RPMI7951 (cell line): ENCODE data around the gene GOLGA8J. TPM values are rescaled to one million over a fixed set of nuclear protein-coding genes. Genes with fewer than 3 reads are reported as not detected.
"Not testable (repeated sequence)": the region's sequence is repeated elsewhere in the genome, so short reads cannot be mapped to it uniquely, and the experiment has no call there.

Experiments
- DNase-seq: peaks from one replicate; pipeline ENCODE4 v3.0.0-alpha.2; 2012; ENCODE audit warnings: low read depth
- total RNA-seq: library from RNA; depleted of rRNA; stranded (reverse); fragments of >200 nt; shearing (Covaris generic); gene quantifications from 2 replicates; pipeline ENCODE4 v1.2.3, GENCODE V29; 2014; rRNA removed

GOLGA8J gene, protein sequence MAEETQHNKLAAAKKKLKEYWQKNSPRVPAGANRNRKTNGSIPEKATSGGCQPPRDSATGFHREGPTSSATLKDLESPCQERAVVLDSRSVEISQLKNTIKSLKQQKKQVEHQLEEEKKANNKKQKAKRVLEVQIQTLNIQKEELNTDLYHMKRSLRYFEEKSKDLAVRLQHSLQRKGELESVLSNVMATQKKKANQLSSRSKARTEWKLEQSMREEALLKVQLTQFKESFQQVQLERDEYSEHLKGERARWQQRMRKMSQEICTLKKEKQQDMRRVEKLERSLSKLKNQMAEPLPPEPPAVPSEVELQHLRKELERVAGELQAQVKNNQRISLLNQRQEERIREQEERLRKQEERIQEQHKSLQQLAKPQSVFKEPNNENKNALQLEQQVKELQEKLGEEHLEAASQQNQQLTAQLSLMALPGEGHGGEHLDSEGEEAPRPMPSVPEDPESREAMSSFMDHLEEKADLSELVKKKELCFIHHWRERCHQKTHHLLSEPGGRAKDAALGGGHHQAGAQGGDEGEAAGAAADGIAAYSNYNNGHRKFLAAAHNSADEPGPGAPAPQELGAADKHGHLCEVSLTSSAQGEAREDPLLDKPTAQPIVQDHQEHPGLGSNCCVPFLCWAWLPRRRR
- total RNA-seq, result not detected in 2 replicates

- not testable (repeated sequence) for DNase-seq
Measured at GRCh38 chr15:30082655-30083054, at the start of gene GOLGA8J. TSS of gene GOLGA8J (plus strand) at chr15:30082955. CDS start at chr15:30083053, 98 bp downstream.

GRCh38 chr15:30033211-30033610 is 49.5 kb upstream of the GOLGA8J start:
- no peak for DNase-seq

DNA sequence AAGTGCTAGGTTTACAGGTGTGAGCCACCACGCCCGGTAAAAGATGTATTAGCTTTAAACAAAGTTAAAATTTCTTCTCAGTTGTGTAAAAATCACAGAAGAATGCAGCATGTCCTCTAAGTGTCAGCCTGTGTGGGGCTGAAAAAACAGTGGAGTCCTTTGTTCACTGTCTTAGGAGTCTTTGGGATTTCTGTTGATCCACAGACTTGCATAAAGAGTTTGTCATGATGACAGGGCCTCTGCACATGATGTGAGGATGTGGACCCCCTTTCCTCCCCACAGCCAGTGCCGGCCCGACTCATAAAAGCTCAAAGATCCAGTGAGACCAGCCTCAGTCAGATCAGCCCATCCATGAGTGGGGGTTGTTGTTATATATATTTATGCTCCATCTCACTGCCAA is 49.0 kb upstream of the GOLGA8J start:
- no peak for DNase-seq

- no peak for DNase-seq
Measured at GRCh38 chr15:30036036-30036703, 46.6 kb upstream of the GOLGA8J start.

DNA sequence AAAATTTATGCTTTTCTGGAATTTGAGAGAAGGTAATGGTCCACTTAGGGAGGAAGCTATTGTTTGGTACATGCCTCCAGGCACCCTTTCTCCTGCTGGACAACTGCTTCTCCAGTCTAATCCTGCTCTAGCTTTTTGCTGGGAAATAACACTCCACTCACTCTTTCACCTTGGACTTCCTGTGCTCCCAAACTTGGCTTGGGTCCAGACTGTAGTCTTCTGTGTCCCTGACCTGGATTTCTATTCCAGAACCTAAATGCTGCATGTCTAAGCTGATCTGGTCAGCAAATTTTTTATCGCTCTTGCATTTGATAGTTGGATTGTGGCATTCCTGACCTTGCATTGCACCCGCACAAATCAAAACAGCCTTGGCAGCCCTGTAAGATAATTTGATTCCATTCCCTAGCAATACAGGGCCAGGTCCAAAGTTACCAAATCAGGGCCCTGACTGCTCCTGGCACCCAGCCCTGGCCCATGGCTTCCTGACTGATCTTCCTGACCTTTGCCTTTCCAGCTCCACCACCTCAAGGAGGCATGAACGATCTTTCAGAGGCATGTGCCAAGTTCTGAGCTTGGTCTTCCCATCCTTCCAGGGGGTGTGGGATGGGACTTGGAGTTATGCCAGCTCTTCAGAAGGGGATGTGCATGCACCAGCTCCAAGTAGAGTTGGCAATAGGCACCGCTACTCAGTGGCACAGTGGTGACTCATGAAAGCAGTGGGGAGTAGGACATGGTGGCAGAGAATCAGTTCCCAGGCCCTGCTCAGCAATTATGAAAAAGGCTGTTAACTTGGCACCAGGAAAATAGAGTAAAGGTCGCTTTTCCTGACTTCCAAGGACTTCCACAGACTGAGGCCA is 43.9 kb upstream of the GOLGA8J start:
- peak; percentile 10 for DNase-seq

DNA sequence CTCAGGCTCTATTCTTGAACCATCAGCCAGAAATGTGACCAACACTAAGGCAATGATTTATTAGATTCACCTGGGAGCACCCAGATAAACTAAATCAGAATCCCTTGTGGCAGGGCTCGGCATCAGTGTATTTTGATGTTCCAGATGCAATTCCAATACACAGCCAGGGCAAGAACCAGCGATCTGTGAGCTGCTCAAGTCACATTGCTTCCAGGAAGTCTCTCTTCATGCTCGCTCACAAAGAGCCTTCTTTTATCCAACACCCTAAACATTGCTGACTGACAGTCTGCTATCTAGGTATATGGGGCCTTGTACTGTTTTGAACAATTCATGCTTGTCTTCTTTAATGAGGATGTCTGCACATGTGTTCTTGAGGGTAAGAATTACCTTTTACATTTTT is 40.9 kb upstream of the GOLGA8J start:
- DNase-seq, result no peak

GRCh38 chr15:30042556-30042955 is 40.2 kb upstream of the GOLGA8J start:
- DNase-seq, result no peak

DNA sequence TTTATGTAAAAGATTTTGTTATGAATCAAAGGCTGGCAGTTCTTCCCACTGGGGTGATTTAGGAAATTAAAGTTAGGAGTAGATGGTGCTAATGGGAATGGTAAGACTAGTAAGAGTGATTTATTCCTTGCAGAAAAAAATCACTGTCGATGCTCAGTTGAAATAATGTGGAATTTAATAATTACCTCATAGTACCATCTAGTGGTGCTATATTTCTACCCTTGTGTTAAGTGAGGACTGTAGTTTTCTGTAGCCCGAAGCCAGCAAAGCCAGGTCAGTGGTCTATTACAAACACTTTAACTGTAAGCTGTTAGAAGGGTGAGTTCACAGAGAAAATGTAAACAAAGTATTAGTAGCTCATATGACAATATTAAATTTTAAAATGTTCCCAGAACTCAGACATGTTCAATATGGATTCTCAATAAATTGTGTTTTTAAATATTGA is 39.5 kb upstream of the GOLGA8J start:
- peak; percentile 18 for DNase-seq

- DNase-seq, result no peak
Measured at GRCh38 chr15:30044377-30044776, 38.4 kb upstream of the GOLGA8J start.

GRCh38 chr15:30044826-30045225 is 37.9 kb upstream of the GOLGA8J start:
- DNase-seq, result not testable (repeated sequence)

- not testable (repeated sequence) for DNase-seq
Measured at GRCh38 chr15:30045248-30046041, 37.3 kb upstream of the GOLGA8J start.

- no peak for DNase-seq
Measured at GRCh38 chr15:30046430-30046829, 36.3 kb upstream of the GOLGA8J start.

DNA sequence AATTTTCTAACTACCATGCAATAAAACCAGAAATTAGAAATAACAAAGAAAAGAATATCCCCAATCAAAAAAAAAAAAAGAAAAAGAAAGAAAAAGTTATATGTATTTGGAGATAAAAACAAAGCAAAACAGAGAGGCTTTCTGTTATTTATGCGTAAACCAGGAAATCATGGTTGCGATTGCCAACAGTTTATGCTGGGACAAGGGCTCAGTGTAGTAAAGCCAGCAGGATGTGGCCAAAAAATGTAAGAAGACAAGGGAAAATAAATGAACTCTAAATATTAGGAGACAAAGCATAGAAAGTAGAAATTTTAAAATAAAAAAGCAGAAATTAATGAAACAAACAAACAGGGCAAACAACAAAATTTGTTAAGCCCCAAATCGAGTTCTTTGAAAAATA is 27.2 kb upstream of the GOLGA8J start:
- no peak for DNase-seq

DNA sequence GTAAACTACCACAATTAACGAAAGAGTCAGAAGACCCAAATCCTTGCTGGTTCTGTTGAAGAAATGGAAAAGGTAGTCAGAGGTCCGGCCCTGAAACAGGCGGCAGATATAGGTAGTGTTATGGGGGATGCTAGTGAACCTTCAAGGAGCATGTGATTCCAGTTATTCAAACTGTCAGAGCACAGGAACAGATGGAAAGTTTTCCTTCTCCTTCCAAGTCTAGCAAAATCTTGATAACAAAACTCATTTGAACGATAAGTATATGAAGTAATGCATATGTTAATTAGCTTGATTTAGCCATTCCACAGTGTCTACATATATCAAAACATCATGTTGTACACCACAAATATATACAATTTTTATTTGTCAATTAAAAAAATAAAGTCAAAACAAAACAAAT is 26.6 kb upstream of the GOLGA8J start:
- DNase-seq, result no peak

DNA sequence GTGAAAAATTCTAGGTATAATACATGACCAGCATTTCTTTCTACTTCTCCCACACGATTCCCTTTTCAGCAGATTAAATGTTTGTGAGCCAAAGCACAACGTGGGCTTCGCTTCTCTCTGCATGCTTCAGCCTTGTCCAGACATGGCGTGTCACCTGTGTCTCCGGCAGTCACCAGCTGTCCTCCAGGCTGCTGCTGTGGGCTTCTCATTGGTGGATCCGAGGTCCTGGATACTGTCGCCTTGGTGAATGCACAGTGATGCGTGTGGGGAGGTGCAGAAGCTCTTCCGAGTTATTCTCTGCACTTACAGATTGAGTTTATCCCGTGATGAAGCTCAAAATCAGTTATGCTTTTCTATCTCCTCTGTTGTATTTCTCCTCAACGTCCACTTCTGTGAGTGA is 23.0 kb upstream of the GOLGA8J start:
- DNase-seq, result no peak

DNA sequence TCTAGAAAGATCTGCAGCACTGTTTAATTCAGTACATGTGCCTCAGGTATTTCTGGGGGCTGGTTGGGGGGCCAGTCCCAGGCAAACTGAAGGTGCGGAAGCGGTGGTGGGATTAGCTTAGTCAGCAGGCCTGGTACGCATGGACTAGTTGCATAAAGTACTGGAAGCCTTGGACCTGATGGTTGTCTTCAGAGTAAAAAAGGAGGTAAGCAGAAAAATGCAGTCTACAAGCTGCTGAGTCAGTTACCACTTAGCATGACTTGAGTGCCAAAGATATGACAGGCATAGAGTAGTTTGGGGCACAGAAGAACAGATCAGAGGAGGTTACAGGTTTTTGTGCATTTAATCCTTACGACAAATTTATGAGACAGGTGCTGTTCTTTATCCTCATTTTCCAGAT is 19.9 kb upstream of the GOLGA8J start:
- no peak for DNase-seq

GRCh38 chr15:30063835-30064546 is 18.8 kb upstream of the GOLGA8J start:
- no peak for DNase-seq

- peak; percentile 76 for DNase-seq
Measured at GRCh38 chr15:30065025-30065801, 17.5 kb upstream of the GOLGA8J start.

- DNase-seq, result no peak
Measured at GRCh38 chr15:30068326-30068725, 14.4 kb upstream of the GOLGA8J start.
